Gastroesophageal sphincter (tissue), 3 donors: ENCODE results near the gene PHF2.

Experiments
- POLR2A ChIP-seq, 2 donors: fragments of 450-650 bp; IDR thresholded peaks; one replicate each; pipeline ENCODE4 v1.6.1; 2017; ENCODE audit warnings: antibody characterized with exemption in 2 of 2, mild to moderate bottlenecking in 2 of 2, moderate library complexity in 1 of 2
- TF ChIP-seq, protein P1 (sequence below), 4 experiments: fragments of 200-600 bp in 2 of 4; fragments of 450-650 bp in 2 of 4; sonication (generic) in 1 of 4; IDR thresholded peaks; one replicate each; pipeline ENCODE4 v1.5.1; 2017 to 2019; ENCODE audit warnings: antibody characterized with exemption in 4 of 4, mild to moderate bottlenecking in 2 of 4, moderate library complexity in 2 of 4

GRCh38 chr9:93594041-93594756 lies 17.8 kb downstream of the PHF2 start:
- no peak for TF ChIP-seq POLR2A (IDR thresholded peaks at IDR 0.05)
- TF ChIP-seq, protein P1, sequence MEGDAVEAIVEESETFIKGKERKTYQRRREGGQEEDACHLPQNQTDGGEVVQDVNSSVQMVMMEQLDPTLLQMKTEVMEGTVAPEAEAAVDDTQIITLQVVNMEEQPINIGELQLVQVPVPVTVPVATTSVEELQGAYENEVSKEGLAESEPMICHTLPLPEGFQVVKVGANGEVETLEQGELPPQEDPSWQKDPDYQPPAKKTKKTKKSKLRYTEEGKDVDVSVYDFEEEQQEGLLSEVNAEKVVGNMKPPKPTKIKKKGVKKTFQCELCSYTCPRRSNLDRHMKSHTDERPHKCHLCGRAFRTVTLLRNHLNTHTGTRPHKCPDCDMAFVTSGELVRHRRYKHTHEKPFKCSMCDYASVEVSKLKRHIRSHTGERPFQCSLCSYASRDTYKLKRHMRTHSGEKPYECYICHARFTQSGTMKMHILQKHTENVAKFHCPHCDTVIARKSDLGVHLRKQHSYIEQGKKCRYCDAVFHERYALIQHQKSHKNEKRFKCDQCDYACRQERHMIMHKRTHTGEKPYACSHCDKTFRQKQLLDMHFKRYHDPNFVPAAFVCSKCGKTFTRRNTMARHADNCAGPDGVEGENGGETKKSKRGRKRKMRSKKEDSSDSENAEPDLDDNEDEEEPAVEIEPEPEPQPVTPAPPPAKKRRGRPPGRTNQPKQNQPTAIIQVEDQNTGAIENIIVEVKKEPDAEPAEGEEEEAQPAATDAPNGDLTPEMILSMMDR (IDR thresholded peaks at IDR 0.05), result no peak
